ENCODE measurements around the gene PORCN.

DNA sequence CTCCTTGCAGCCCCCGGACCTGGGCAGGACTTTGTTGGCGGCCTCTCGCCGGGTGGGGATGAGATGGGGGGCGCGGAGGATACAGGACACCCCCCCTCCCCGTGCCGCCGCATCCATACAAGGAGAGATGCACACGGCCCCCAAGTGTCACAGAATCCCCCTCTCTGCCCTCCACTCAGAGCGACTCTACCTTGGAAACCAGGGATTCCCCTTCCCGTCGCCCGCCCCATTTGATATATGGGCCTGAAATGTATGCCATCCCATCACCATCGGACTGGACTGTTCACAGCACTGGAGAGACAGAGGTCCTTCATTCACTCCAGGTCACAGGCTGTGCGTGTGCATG lies 426 bp downstream of the PORCN start:
- no peak for TF ChIP-seq EZH2 (IDR thresholded peaks at IDR 0.05)
- no peak for TF ChIP-seq POLR2AphosphoS5 (IDR thresholded peaks at IDR 0.05; ENCODE audit: borderline replicate concordance, low read depth, low read length)
- TF ChIP-seq FOXP2 (optimal IDR thresholded peaks at IDR 0.05; ENCODE audit: control extremely low read depth, extremely low read length, insufficient read depth): no peak
